GM23248 (cell line): ENCODE data around the gene CTNNB1. TPM values are rescaled to one million over a fixed set of nuclear protein-coding genes. Genes with fewer than 3 reads are reported as not detected.

Experiments
- DNase-seq: peaks from one replicate; pipeline ENCODE4 v3.0.0-alpha.2; 2015
- H2AFZ ChIP-seq: fragments of 200-600 bp; sonication (generic); 2 replicates; pipeline ENCODE4 v1.6.1; 2016; ENCODE audit warnings: antibody characterized with exemption
- H3F3A ChIP-seq: fragments of 200-600 bp; sonication (generic); 2 replicates; pipeline ENCODE4 v1.6.1; 2016; ENCODE audit warnings: mild to moderate bottlenecking, antibody characterized with exemption, mixed run types; ENCODE audit not compliant: insufficient read depth
- H3K27ac ChIP-seq: fragments of 200-600 bp; sonication (generic); 2 replicates; pipeline ENCODE4 v1.5.1; 2016; ENCODE audit warnings: mild to moderate bottlenecking
- H3K27me3 ChIP-seq: fragments of 200-600 bp; sonication (generic); replicated peaks from 2 replicates; pipeline ENCODE4 v1.6.1; 2016; ENCODE audit warnings: mild to moderate bottlenecking; ENCODE audit not compliant: insufficient read depth
- H3K36me3 ChIP-seq: fragments of 200-600 bp; sonication (generic); 2 replicates; pipeline ENCODE4 v1.6.1; 2016; ENCODE audit warnings: low read depth, mild to moderate bottlenecking
- H3K4me1 ChIP-seq: fragments of 200-600 bp; sonication (generic); 2 replicates; pipeline ENCODE4 v1.6.1; 2016; ENCODE audit warnings: mild to moderate bottlenecking; ENCODE audit not compliant: insufficient read depth
- H3K4me2 ChIP-seq: fragments of 200-600 bp; sonication (generic); one replicate; pipeline ENCODE4 v1.6.1; 2016; ENCODE audit warnings: mild to moderate bottlenecking; ENCODE audit not compliant: unreplicated experiment
- H3K4me3 ChIP-seq: fragments of 200-600 bp; sonication (generic); 2 replicates; pipeline ENCODE4 v1.5.1; 2016; ENCODE audit warnings: mild to moderate bottlenecking
- H3K79me2 ChIP-seq: fragments of 200-600 bp; sonication (generic); 2 replicates; pipeline ENCODE4 v1.6.1; 2016; ENCODE audit warnings: mild to moderate bottlenecking; ENCODE audit not compliant: insufficient read depth
- H3K9ac ChIP-seq: fragments of 200-600 bp; sonication (generic); 2 replicates; pipeline ENCODE4 v1.6.1; 2016; ENCODE audit warnings: mild to moderate bottlenecking
- H3K9me2 ChIP-seq: fragments of 200-600 bp; sonication (generic); 2 replicates; pipeline ENCODE4 v1.6.1; 2016; ENCODE audit warnings: mixed run types, mild to moderate bottlenecking, moderate library complexity; ENCODE audit not compliant: insufficient read depth
- H3K9me3 ChIP-seq: fragments of 200-600 bp; sonication (generic); one replicate; pipeline ENCODE4 v1.6.1; 2017; ENCODE audit warnings: low read depth
- H4K20me1 ChIP-seq: fragments of 200-600 bp; sonication (generic); 2 replicates; pipeline ENCODE4 v1.6.0; 2016; ENCODE audit not compliant: insufficient read depth
- EZH2 ChIP-seq: fragments of 200-600 bp; sonication (generic); IDR thresholded peaks from 2 replicates; pipeline ENCODE4 v1.6.1; 2018; ENCODE audit warnings: antibody characterized with exemption, mild to moderate bottlenecking; ENCODE audit not compliant: insufficient read depth, poor library complexity, severe bottlenecking
- EZH2phosphoT487 ChIP-seq: fragments of 200-600 bp; sonication (generic); IDR thresholded peaks from 2 replicates; pipeline ENCODE4 v1.6.1; 2018; ENCODE audit warnings: antibody characterized with exemption, moderate library complexity, mild to moderate bottlenecking, low read depth; ENCODE audit not compliant: insufficient read depth
- WGBS, 2 experiments: methylation state at CpG; one replicate each; pipeline ENCODE4 v1.1.6; 2015 to 2017; ENCODE audit warnings: low lambda C conversion rate in 2 of 2, low coverage in 1 of 2; ENCODE audit errors: missing lambda C conversion rate in 2 of 2; 5-methylcytosine and 5-hydroxymethylcytosine counted together
- in situ Hi-C: fragments of 300-500 bp; cut with MboI; formaldehyde crosslinking; loops from 2 replicates; pipeline ENCODE4 v1.15.0; 2020
- polyA plus RNA-seq: library from polyadenylated mRNA; unstranded; fragments of >200 nt; fragmentation: Nextera tagmentation; extraction: Ambion mirVana; gene quantifications from 2 replicates; pipeline ENCODE4 v1.2.1, GENCODE V29; 2016
- total RNA-seq: library from RNA; depleted of rRNA; stranded (reverse); fragments of >200 nt; shearing (Covaris generic); gene quantifications from 2 replicates; pipeline ENCODE4 v1.2.3, GENCODE V29; 2014

CTNNB1 gene
- total and polyA plus RNA-seq, 2 experiments from 2014 or later: 182 to 492 TPM

GRCh38 chr3:41244620-41245336, 45.5 kb downstream of the CTNNB1 start:
- Histone ChIP-seq H3K27ac (no peak overlapping the region), H3K4me3 (no peak overlapping the region), H3K9ac (no peak overlapping the region), H3K4me1 (0 out of 2 replicates have a peak, but pooled peaks cover under 1% of the 10 kb centered on the region), H3K27me3 (no peaks in the 10 kb centered on the region), H2AFZ (no peak overlapping the region), H4K20me1 (no peaks in the 10 kb centered on the region), H3K79me2 (0 out of 2 replicates have a peak, but pooled peaks cover 5% of the 10 kb centered on the region), H3K9me3 (no peaks in the 10 kb centered on the region), H3K36me3 (peaks cover 18% of the 10 kb centered on the region), H3K9me2 (no peaks in the 10 kb centered on the region), H3F3A (0 out of 2 replicates have a peak, but pooled peaks cover 7% of the 10 kb centered on the region), H3K4me2 (no peak overlapping the region)
- TF ChIP-seq EZH2 (no peak), EZH2phosphoT487 (no peak)
- 74 to 76% methylated on average over 6 of the region's 6 CpGs for WGBS, 2 experiments
- no peak for DNase-seq
- in situ Hi-C loops: no loop called here

GRCh38 chr3:41247055-41248004, 48.0 kb downstream of the CTNNB1 start:
- Histone ChIP-seq H3K4me3 (no peak overlapping the region), H3K36me3 (no peaks in the 10 kb centered on the region; the same call in 1 of the 2 replicates), H3K9me3 (no peaks in the 10 kb centered on the region), H2AFZ (no peak overlapping the region), H3K27me3 (no peaks in the 10 kb centered on the region), H3F3A (0 out of 2 replicates have a peak, but pooled peaks cover 2% of the 10 kb centered on the region), H3K4me1 (no peaks in the 10 kb centered on the region), H3K79me2 (0 out of 2 replicates have a peak, but pooled peaks cover 3% of the 10 kb centered on the region), H3K9me2 (no peaks in the 10 kb centered on the region), H4K20me1 (no peaks in the 10 kb centered on the region), H3K27ac (no peak overlapping the region), H3K9ac (no peak overlapping the region), H3K4me2 (no peak overlapping the region)
- in situ Hi-C loops: no loop called here
- TF ChIP-seq EZH2: no peak
- 78 to 79% methylated on average over 11 to 12 of the region's 12 CpGs for WGBS, 2 experiments
- no peak for DNase-seq

- in situ Hi-C loops: no loop called here
- Histone ChIP-seq H3K9me3 (no peaks in the 10 kb centered on the region), H3F3A (no peaks in the 10 kb centered on the region), H2AFZ (no peak overlapping the region), H3K27ac (no peak overlapping the region), H3K79me2 (no peaks in the 10 kb centered on the region), H3K9me2 (no peaks in the 10 kb centered on the region), H3K4me1 (no peaks in the 10 kb centered on the region), H4K20me1 (no peaks in the 10 kb centered on the region), H3K4me2 (no peak overlapping the region), H3K4me3 (no peak overlapping the region), H3K36me3 (no peaks in the 10 kb centered on the region; the same call in 1 of the 2 replicates), H3K27me3 (no peaks in the 10 kb centered on the region), H3K9ac (no peak overlapping the region)
- no peak for DNase-seq
- TF ChIP-seq EZH2 (no peak), EZH2phosphoT487 (no peak)
- WGBS, 2 experiments: 76 to 87% methylated on average over 3 of the region's 3 CpGs
Observed at GRCh38 chr3:41248525-41248924, 49.2 kb downstream of the CTNNB1 start.

- Histone ChIP-seq H3K4me2 (no peak overlapping the region), H3F3A (no peaks in the 10 kb centered on the region), H3K9me2 (no peaks in the 10 kb centered on the region), H2AFZ (no peak overlapping the region), H3K27me3 (no peaks in the 10 kb centered on the region), H3K4me3 (no peak overlapping the region), H3K79me2 (no peaks in the 10 kb centered on the region), H3K9ac (no peak overlapping the region), H3K4me1 (no peaks in the 10 kb centered on the region), H3K36me3 (no peaks in the 10 kb centered on the region; the same call in 1 of the 2 replicates), H3K27ac (no peak overlapping the region), H3K9me3 (no peaks in the 10 kb centered on the region), H4K20me1 (no peaks in the 10 kb centered on the region)
- in situ Hi-C loops: no loop called here
- TF ChIP-seq EZH2phosphoT487: no peak
- no peak for TF ChIP-seq EZH2
- WGBS, 2 experiments: 86 to 90% methylated on average over 3 of the region's 3 CpGs
- no peak for DNase-seq
Observed at GRCh38 chr3:41249318-41249717, 50.0 kb downstream of the CTNNB1 start.
